Endometrial microvascular endothelial cells (primary cell): ENCODE data around the gene UTP25. TPM values are rescaled to one million over a fixed set of nuclear protein-coding genes. Genes with fewer than 3 reads are reported as not detected.

Experiments
- in situ Hi-C: cut with HindIII; loops from 2 replicates; pipeline ENCODE4 v1.10.0; 2017; ENCODE audit warnings: low sequenced_read_pairs, low pct_unique_long_range_greater_than_20kb; ENCODE audit errors: inconsistent ontology term
- total RNA-seq: library from RNA; depleted of rRNA; stranded (reverse); fragments of >200 nt; gene quantifications from one replicate; pipeline ENCODE4 v1.2.3, GENCODE V29; 2015; ENCODE audit errors: inconsistent ontology term

The UTP25 gene
- total RNA-seq, 1 donor from 2014 or later = 7.8 TPM

DNA sequence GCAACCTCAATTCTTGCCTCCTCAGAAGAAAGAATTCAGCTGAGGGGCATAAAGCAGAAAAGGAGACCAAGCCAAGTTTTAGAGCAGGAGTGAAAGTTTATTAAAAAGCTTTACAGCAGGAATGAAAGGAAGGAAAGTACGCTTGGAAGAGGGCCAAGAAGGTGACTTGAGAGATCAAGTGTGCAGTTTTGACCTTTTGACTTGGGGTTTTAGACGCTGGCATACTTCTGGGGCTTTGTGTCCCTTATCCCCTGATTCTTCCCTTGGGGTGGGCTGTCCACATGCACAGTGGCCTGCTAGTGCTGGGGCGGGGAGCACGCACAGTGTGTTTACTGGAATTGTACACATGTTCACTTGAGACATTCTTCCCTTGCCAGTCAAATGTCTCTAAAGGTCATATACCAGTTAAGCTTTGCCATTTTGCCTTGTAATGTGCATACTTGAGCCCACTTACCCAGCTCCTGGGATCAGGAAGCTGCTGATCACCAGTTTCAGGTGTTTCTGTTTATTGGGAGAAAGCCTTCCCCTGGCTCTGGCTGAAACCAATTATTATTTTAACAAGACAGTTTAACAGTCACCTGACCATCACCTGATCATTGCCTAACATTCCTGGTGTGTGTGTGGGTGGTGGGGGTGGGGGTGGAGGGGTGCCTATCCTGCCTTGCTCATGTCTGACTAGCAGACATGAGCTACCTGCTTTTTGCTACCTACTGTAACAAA, 36.2 kb downstream of the UTP25 start:
- in situ Hi-C loops = no loop called here

DNA sequence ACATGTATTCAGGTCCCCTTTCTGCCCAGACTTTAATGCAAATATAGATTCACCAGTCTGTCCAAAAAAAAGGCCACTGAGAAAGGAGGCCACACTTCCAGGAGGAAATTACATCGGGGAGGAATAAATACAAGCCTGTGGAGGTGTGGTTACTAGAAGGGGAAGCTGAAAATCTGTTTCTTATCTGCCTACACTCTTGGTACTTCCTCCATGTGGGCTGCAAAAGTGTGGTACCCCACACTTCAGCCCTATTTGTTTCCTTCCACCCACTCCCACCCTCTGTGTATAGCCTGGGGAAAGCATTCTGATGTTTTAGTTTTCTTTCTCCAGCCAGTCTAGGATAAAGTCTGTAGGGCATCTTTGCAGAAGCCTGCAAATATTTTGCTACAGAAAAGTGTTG, 38.4 kb downstream of the UTP25 start:
- in situ Hi-C loops = no loop called here

DNA sequence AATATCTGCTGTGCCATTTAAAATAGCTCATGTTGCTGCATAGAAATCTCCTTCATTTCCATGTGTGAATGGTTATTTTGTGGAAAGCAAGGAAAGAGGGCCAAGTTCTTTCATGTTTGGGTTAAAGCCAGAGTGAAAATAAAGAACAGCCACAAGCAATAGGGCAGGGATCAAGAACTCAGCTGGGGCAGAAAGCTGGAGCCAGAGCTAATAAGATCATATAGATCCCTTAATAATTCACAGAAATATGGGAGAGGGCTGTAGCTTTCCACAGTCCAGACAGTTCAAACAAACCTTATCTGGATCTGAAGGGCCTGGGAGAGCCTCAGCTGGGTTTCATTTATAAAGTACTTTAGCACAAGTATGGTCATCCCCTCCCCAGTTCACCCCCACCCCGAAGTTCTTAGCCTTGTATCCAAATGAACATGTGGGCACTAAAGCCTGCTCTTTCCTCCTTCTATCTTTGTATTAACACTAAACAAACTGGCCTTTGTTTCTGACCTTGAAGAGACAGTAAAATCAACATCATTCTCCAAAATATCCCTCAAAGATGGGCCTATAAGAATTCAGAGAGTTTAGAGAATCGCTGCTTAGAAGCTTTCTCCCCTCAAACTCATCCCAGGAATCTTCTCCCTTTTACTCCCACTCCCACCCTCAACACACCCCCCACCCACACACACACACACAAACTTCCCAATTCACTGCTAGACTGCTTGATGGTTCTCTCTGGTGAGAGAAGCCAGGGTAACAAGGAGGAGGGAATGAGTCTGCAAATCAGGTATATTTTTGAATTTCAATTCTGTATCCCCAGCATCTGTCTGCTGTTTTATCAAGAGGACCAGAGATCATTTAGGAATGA, 41.7 kb downstream of the UTP25 start:
- in situ Hi-C loops = no loop called here

DNA sequence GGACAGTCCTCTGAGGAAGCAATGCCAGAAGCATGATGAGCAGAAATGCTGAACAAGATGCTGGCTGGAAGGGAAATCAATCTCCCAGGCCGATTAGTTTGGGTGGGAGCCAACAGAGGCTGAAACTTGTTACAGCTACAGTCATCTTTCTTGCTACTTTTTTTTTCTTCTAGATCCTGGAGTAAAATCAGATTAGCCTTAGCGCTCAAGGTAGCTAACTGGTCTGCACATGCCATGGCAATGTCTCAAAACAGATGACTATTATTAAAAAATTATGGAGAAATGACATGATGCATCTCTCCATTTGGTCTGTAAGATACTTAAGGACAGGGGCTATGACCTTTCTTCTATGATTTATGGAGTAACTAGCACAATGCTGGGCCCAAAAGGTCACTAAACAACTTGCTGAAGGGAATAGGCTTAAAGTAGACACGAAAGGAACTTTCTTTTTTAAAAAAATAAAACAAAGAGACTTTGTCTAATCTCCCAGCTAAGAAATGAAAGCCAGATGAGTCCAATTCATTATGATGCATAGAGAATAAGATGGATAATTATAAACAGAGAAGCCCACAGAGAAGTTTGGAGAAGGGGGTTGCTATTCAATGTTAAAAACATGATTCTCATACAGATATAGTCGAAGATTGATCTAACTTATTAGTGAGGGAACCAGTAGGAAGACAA, 42.5 kb downstream of the UTP25 start:
- in situ Hi-C loops = no loop called here

DNA sequence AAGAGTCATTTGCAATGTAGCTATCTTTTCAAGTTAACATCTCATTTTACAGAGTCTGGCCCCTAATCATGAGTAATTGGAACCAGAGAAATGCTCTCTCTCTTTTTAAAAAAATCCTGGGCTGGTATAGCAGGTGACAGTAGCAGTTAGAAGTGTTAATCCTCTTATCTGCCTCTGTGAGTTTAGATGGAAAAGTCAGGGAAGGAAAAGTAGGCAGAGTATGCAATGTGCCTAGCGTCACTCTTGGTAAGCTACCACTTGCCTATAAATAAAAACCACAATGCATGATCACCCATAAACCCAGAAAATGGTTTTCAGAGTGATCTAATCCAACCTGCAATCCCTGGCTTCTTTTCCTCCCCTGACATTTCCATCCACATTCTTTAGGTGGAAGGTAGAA, 43.2 kb downstream of the UTP25 start:
- in situ Hi-C loops = no loop called here

DNA sequence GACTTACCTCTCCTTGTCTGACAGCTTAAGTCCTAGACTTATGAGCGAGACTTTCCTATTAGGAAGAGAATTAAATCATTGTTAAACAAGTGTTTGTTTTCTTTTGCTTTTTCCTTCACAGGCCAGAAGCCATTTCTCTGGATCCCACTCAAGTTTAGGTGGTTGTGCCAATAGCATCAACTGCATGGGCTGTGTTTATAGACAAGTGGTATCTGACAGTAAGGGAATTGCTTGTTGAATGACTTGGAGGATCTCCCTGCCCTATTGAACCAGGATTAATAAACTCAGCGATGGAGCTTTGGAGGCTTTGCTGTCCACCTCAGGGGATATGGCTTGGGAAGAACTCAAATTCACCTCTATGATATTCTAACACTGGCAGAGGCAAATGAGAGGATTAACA, 43.7 kb downstream of the UTP25 start:
- in situ Hi-C loops = no loop called here

DNA sequence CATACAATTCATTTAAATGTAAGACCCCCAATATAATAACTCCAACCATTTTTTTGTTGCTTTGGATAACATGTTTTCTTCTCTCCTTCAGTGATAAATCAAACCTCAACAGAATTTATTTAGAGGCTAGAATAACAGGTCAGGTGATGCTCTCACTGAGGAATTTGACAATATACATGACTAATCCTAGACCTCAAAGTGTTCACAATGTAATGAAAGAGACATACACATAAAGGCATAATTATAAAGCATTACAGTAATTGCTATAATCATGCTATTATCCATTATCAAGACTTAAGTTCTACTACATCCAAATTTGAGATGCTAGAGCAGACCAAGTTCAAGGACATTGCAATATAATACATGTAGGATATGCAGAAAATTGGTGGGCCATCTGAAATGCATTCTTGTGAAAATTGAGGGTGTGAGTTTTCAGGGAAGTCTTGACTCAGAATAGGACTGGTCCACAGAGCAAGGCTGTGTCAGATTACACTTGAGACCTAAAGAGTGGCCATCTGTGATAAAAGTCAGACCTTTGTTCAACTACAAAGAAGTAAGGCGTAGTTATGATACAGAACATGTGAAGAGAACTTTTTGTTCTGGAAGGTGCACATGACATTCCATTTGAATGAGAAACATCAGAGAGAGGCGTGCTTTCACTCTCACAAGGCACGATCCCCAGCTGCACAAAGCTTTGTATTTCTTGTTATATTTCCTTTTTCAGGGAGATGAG, 45.5 kb downstream of the UTP25 start:
- in situ Hi-C loops = no loop called here

DNA sequence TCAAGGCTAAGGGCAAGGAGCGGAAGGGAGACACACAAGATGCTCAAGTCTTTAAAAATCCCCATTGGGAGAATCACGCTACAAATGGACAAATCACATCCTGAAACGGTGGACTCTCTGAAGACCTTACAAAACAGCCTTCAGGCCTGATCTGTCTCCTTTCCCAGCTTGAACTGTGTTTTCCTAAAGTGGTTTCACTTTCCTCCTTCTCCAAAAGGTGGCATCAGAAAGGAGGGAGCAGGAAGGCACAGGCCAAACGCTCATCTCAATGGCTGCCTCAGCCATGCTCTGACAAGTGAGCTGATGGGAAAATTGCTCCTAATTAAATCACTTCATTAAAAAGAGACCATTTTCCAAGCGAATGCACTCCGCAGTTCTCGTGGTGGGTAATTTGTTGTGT, 47.7 kb downstream of the UTP25 start:
- in situ Hi-C loops = no loop called here

DNA sequence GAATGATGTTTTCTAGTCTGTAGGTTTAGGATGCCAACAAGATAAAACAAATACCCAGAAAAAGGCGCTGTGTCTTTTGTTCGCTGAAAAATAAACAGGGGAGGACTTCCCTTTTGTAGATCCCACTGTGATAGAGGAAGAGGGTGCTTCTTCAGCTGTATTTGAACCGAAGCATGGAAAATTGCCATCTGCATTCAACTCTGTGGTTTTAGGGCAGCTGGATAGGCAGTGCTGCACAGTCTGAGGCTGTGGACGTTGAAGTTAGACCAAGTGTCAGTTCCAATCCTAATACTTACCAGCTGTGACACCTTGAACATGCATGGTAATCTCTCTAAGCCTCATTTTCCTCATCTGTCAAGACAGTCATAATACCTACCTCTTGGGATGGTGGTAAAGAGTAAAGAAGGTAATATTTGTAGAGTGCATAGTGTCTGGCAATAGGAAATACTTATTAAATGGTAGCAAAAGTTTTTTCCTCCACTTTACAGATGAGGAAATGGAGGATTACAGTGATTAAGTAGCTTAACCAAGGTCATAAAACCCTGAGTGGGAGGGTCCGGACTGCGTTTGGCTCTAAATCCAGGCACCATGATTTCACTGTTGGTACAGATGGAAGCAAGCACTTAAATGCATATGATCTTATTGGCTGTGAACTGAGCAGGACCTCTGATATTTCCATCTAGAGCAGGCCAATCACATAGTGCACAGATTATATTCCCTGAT, 48.5 kb downstream of the UTP25 start:
- in situ Hi-C loops = no loop called here

DNA sequence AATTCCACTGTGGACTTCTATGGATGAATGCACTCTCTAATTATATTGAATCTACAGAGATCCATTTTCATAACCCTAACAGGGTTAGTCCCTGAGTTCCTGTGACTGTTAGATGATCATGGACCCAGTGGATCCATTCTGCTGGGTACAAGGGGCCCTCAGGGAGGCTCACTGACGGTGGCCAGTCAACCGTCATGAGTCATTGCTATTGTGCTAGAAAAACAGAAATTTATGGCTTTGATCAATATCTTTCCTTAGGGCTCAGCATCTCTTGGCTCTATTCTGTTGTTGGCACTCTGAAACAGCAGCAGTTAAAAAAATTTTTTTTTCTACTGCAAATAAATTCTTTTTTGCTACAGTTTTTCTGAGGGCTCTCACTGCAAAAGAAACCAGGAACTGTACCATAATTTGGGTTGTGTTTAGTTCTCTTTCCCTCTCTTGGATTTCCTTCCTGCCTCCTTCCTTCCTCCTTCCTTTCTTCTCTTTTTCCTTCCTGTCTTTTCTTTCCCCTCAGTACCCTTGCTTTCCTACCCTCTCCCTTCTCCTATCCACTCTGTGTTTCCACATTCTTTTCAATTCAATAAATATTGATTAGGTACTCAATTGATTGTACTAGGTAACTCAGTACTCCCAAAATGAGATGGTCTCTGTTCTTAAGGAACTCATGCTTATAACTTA, 49.5 kb downstream of the UTP25 start:
- in situ Hi-C loops = no loop called here

DNA sequence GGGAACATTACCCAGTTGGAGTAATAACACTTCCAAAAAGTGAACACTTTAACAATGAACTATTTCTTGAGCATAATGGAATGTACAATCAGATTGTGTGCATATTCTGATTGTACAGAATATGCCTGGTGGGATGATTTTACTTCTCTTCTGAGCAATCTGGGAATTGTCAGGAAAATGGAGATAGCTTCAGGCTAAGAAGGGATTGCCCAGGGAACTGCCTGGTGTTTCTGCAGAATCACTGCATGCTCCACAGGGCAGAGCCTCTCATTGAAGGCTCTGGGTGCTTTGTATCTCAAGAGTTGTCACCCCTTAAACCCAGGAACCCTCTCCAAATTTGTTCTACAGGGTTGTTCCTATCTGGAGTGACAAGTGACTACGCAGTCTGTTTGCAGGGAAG, 51.2 kb downstream of the UTP25 start:
- in situ Hi-C loops = no loop called here

DNA sequence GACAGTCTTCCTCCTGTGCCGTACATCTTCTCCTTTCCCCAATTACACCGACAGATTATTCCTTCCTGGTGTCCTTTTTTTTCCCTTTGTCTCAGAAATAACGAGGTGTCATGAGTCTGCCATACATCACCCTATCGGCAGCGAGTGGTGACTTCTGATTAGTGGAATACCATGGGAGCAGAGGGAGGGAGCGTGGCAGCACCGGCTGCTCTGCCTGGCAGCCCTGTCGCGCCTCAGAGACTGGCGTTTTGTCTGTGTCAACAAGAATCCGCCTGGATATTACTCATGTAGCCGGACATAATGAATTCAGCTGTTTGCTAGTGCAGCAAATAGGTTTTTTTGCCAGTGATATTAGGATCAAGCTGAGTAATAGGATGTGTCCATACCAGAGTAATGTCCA, 51.8 kb downstream of the UTP25 start:
- in situ Hi-C loops = no loop called here

DNA sequence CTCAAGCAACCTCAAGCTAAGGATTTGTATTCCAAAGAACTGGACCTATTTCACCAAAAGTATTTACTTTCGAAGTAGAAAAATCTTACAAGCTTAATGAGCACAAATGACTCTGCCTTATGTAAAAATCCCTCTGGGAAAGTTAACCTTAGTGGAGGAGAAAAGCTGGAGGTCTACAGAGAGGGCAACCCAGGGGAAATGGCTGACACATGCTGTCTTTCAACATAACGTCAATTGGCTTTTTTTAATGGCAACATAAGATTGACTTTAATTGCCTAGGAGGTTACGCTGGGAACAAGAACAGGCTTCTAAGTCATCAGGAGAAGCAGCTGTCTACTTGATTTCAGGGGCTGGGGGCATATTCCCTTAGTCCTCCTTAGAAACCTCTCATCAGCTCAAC, 52.3 kb downstream of the UTP25 start:
- in situ Hi-C loops = no loop called here

DNA sequence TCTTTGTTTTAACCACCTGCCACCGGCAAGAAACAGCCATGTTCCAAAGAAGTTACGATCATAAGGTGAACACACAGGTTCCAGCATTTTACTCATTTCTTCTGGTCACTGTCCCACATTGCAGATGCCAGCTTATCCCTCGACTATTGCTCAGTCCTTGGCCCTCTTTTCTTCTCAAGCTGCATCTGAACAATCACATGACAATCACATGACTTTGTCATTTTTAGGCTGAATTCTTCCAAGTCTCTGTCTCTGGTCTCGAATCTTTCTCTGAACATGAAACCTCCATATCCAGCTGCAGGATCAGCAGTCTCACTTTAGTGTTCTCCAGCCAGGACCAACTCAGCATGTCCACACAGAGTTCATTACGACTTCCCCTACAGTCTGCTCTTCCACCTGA, 53.8 kb downstream of the UTP25 start:
- in situ Hi-C loops = no loop called here

DNA sequence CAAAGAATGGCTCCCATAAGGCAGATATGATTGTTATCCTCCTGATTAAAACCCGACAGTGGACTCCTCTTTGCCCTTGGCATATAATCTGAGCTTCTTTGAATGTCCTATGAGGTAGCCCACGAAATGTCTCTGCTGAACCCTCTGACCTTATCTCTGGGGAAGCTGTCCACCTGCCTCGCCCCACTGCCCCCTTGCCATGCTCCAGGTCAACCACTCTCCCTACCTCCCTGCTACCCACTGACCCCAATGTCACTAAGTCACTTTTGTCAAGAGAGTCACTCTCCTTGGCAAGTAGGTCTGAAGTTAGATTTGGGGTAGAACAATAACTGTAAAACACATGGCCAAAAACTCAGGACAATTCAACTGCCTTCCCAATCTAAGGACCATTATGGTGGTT, 54.5 kb downstream of the UTP25 start:
- in situ Hi-C loops = no loop called here

DNA sequence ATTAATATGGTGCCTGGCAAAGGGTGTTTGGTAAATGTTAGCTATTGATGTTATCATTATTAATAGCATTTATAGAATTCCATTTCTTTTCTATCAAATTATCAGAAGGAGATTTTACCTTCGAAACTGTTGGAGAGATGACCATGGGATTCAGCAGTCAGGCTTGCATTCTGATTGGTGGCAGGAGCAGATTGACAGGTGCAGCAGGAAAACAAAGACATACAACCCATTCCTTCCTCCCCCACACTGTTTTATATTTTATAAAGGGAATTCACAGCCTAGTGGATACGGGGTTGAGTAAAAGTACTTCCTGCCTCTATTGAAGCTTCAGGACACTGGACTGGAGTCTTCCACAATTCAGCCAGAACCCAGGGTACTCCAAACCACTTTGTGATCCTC, 55.2 kb downstream of the UTP25 start:
- in situ Hi-C loops = no loop called here

DNA sequence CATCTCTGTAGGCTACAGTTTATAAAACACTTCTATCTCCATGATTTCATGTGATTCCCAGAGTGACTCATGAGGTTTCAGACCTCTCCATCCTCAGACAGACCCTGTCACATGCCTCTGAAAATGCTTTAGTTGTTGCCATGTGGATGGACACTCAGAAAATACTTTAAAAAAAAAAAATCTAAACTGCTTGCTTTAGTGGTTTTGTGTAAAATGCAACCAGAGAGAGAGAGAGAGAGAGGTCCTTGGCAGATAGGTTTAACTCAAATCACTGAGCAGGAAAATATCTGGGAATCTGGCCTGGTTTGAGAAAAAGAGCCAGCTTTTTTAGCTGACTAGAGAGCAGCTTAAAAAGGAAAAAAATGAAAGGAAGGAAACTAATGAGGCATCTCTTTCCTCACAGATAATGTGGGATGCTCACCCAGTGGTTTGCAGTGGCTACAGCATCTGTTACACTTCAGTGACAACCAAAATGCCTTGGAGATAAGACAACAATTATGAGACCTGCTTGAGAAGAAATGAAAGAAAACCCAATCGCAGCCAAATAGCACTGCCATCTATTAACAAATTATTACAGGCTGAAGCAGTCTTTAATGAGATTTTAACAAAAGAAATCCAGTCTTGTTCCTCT, 55.7 kb downstream of the UTP25 start:
- in situ Hi-C loops = no loop called here

DNA sequence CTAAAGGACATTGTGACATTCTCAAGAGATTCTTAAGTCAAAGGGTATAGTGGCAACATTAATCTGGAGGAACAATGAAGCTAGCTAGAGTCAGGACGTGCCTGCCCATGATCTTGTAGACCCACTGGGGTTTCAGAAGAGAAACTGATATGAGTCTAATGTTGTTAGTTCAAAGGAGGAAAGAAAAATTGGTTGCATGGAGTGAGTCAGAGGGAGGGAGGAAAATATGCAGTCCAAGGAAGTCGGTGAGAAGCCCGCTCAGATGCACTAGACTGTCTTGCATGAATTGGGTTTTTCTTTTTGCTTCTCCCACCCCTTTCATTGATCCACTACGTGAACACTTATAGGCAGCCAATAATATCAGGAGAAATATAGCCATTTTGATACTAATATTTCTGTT, 56.5 kb downstream of the UTP25 start:
- in situ Hi-C loops = no loop called here
